ENCODE data around the gene WDR36.

WDR36 gene

GRCh38 chr5:111099058-111099778, 7.1 kb downstream of the WDR36 start:
- no peak for DNase-seq (ENCODE audit: low read depth in 2 of 2)

- no peak for DNase-seq (ENCODE audit: low read depth in 2 of 2)
Measured at GRCh38 chr5:111106320-111106948, 14.3 kb downstream of the WDR36 start.

GRCh38 chr5:111107371-111107770, 15.2 kb downstream of the WDR36 start:
- DNase-seq (ENCODE audit: low read depth in 2 of 2): no peak

GRCh38 chr5:111111956-111112355, 19.8 kb downstream of the WDR36 start:
- DNase-seq (ENCODE audit: low read depth in 2 of 2): no peak

GRCh38 chr5:111113678-111114077, 21.5 kb downstream of the WDR36 start:
- DNase-seq (ENCODE audit: low read depth in 2 of 2): no peak

GRCh38 chr5:111115229-111115628, 23.1 kb downstream of the WDR36 start:
- DNase-seq (ENCODE audit: low read depth in 2 of 2): no peak

- DNase-seq (ENCODE audit: low read depth in 2 of 2): no peak
Measured at GRCh38 chr5:111116550-111116949, 24.4 kb downstream of the WDR36 start.

- DNase-seq (ENCODE audit: low read depth in 2 of 2): no peak
Measured at GRCh38 chr5:111117136-111117535, 25.0 kb downstream of the WDR36 start.

GRCh38 chr5:111119221-111119620, 27.1 kb downstream of the WDR36 start:
- DNase-seq (ENCODE audit: low read depth in 2 of 2): no peak

GRCh38 chr5:111119856-111120255, 27.7 kb downstream of the WDR36 start:
- DNase-seq (ENCODE audit: low read depth in 2 of 2): no peak

- DNase-seq (ENCODE audit: low read depth in 2 of 2): no peak
Measured at GRCh38 chr5:111120911-111121310, 28.8 kb downstream of the WDR36 start.

GRCh38 chr5:111121926-111122325, 29.8 kb downstream of the WDR36 start:
- DNase-seq (ENCODE audit: low read depth in 2 of 2): no peak

GRCh38 chr5:111122398-111122797, 30.2 kb downstream of the WDR36 start:
- no peak for DNase-seq (ENCODE audit: low read depth in 2 of 2)

- no peak for DNase-seq (ENCODE audit: low read depth in 2 of 2)
Measured at GRCh38 chr5:111124793-111125192, 32.6 kb downstream of the WDR36 start.

GRCh38 chr5:111126896-111127295, 34.7 kb downstream of the WDR36 start:
- DNase-seq (ENCODE audit: low read depth in 2 of 2): no peak

- DNase-seq (ENCODE audit: low read depth in 2 of 2): no peak
Measured at GRCh38 chr5:111127453-111128195, 35.5 kb downstream of the WDR36 start.

- peak; percentile 42 to 55 for DNase-seq (ENCODE audit: low read depth in 2 of 2)
Measured at GRCh38 chr5:111129938-111130337, 37.8 kb downstream of the WDR36 start.

GRCh38 chr5:111131356-111131755, 39.2 kb downstream of the WDR36 start:
- DNase-seq (ENCODE audit: low read depth in 2 of 2): no peak

- DNase-seq (ENCODE audit: low read depth in 2 of 2): no peak
Measured at GRCh38 chr5:111132076-111132475, 39.9 kb downstream of the WDR36 start.

- DNase-seq (ENCODE audit: low read depth in 2 of 2): no peak
Measured at GRCh38 chr5:111132731-111133435, 40.7 kb downstream of the WDR36 start.

GRCh38 chr5:111133436-111133751, 41.2 kb downstream of the WDR36 start:
- DNase-seq (ENCODE audit: low read depth in 2 of 2): no peak

- DNase-seq (ENCODE audit: low read depth in 2 of 2): peak; percentile 83 to 86
Measured at GRCh38 chr5:111134087-111134486, 41.9 kb downstream of the WDR36 start.
